Heart right ventricle (tissue), 16 donors: ENCODE results near the gene ZFYVE9. TPM values are rescaled to one million over a fixed set of nuclear protein-coding genes. Genes with fewer than 3 reads are reported as not detected.

Experiments used
- ATAC-seq, 8 donors: fragments of 200-7000 bp; cut with Tn5 transposase; one replicate each; pipeline ENCODE4 v1.9.1; 2020; ENCODE audit warnings: mild to moderate bottlenecking in 8 of 8, moderate library complexity in 8 of 8, moderate number of reproducible peaks in 1 of 8
- DNase-seq, 2 donors: peaks; one replicate each; pipeline ENCODE4 v3.0.0-alpha.2; 2020
- H3K27ac ChIP-seq, 10 donors: fragments of 200-600 bp; sonication (generic) in 2 of 10; one replicate each; pipeline versions ENCODE4 v1.5.0 to v1.8.0; 2020 to 2022; ENCODE audit warnings: mild to moderate bottlenecking in 3 of 10
- H3K27me3 ChIP-seq, 7 donors: fragments of 200-600 bp; one replicate each; pipeline ENCODE4 v1.8.0; 2021 to 2022; ENCODE audit warnings: mild to moderate bottlenecking in 2 of 7
- H3K36me3 ChIP-seq, 9 donors: fragments of 200-600 bp; sonication (generic) in 1 of 9; one replicate each; pipeline versions ENCODE4 v1.5.0 to v1.8.0; 2020 to 2022; ENCODE audit warnings: mild to moderate bottlenecking in 2 of 9
- H3K4me1 ChIP-seq, 9 donors: fragments of 200-600 bp; sonication (generic) in 1 of 9; one replicate each; pipeline versions ENCODE4 v1.5.0 to v1.8.0; 2020 to 2022; ENCODE audit warnings: mild to moderate bottlenecking in 4 of 9
- H3K4me3 ChIP-seq, 10 donors: fragments of 200-600 bp; sonication (generic) in 2 of 10; one replicate each; pipeline versions ENCODE4 v1.5.0 to v1.8.0; 2020 to 2022; ENCODE audit warnings: mild to moderate bottlenecking in 7 of 10, moderate library complexity in 2 of 10
- H3K9me3 ChIP-seq, 11 donors: fragments of 200-600 bp in 10 of 11; sonication (generic) in 2 of 11; one replicate each; pipeline versions ENCODE4 v1.5.0 to v1.8.0; 2013 to 2022; ENCODE audit warnings: mild to moderate bottlenecking in 2 of 11, control low read depth in 1 of 11, moderate library complexity in 1 of 11
- WGBS, 2 donors: extraction: QIAGEN DNeasy Blood & Tissue Kit; methylation state at CpG; one replicate each; pipeline ENCODE4 v1.1.7; 2013; ENCODE audit warnings: inconsistent platforms in 1 of 2; 5-methylcytosine and 5-hydroxymethylcytosine counted together
- intact Hi-C, 10 donors: fragments of 100-400 bp; cut with DNase I; formaldehyde crosslinking; loops; one replicate each; pipeline versions ENCODE4 v1.11.1 to v1.14.2; 2022
- polyA plus RNA-seq, 2 donors: library from polyadenylated mRNA; stranded (reverse); fragments of 200-250 nt; gene quantifications; one replicate each; pipeline ENCODE4 v1.2.3, GENCODE V29; 2013
- total RNA-seq, 10 donors: library from RNA; stranded (reverse); fragmentation: NEBNext Ultra II Directional in 3 of 10; extraction: Animal tissue kit (Norgen Biotek cat#: 25700) in 3 of 10; gene quantifications; one replicate each; pipeline versions ENCODE4 v1.2.1 to v1.2.4, GENCODE V29; 2021 to 2023
- TF ChIP-seq, protein P1 (sequence below), 9 donors: fragments of 200-600 bp; sonication (generic) in 2 of 9; IDR thresholded peaks; one replicate each; pipeline versions ENCODE4 v1.5.0 to v1.8.0; 2021 to 2022; ENCODE audit warnings: antibody characterized with exemption in 9 of 9, mild to moderate bottlenecking in 5 of 9, moderate library complexity in 1 of 9
- donor health status: Arrhythmogenic right ventricular cardiomyopathy.
- donor health status: ischemic (EF 13 %, LVEDD 7.1; RV severe dilation, severe dysfunction).
- donor health status: healthy with polysubstance abuse.
- donor health status: DM: no; HTN: yes; CAD: no.
- donor health status: DM: no; HTN: no; CAD: no.
- donor health status: ischemic (EF 25% LVEDD 6.9; RV normal size, moderate dysfunction).
- donor health status: ischemic (EF 25% LVEDD 5.7; RV mildly dilated, moderate dysfunction).
- donor health status: healthy.
- donor health status: DM: yes; HTN: yes; CAD: no.
- donor health status: Ischemic cardiomyopathy.
- donor health status: ischemic (EF 35%, LVEDD 5.7; RV mildly dilated, moderate dysfunction).
- donor health status: nonischemic (EF 11% LVEDD 7.7; RV severe dilation, severe dysfunction).
- donor health status: DM: yes; HTN: yes; CAD: no.
- donor health status: PGD.
- donor health status: ischemic (EF 29% LVEDD 5.4; RV normal size, mild dysfunction).
- donor health status: nonischemic (EF 23%, LVEDD 6.1; RV moderate dilation, normal function).

Gene ZFYVE9
- total and polyA plus RNA-seq, 12 donors, result 2.6 to 22.2 (median 15.6) TPM

DNA sequence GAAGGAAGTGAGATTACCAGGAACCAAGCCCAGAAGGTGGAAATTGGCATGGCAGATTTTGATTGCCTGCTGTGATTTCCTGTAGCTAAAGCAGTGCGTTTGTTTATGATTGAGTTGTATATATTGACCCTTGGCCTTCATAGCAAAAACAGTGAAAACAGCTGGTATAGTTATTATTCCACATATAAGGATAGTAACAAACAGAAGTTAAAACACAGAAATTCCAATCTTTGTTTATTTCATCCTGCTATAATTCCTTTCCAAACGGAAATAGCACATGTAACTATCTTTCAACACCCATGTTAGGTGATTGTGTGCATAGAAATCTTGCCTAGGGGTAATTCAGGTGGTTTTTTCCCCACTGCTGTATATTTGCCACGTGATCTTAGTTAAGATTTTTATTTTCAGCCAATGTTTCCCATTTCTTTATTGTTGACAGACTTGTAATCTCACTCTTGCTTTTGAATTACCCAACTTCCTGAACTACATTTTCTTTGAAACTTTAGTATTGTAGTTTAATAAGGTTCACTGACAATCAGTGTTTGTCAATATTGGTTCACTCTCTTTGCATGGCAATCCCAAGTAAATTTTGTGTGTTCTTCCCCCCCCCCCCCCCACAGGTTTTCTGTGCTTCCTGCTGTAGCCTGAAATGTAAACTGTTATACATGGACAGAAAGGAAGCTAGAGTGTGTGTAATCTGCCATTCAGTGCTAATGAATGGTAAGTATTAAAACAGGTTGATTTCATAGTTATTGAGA lies 121.4 kb downstream of the ZFYVE9 start:
- 56 to 61% methylated on average over 3 of the region's 3 CpGs for WGBS, 2 donors
- Histone ChIP-seq H3K4me1 (peaks cover 0 to 21% (median 3%) of the 10 kb centered on the region in 9 donors), H3K36me3 (peaks cover 0 to 13% (median 0%) of the 10 kb centered on the region in 9 donors), H3K27ac (peak overlapping the region in 3 of 10 donors; percentile 6 to 20 (median 19)), H3K9me3 (no peaks in the 10 kb centered on the region), H3K4me3 (no peak overlapping the region), H3K27me3 (peaks cover 0 to 51% (median 0%) of the 10 kb centered on the region in 7 donors)
- DNase-seq (no peak), ATAC-seq (no peak)
- intact Hi-C loops, result no loop called here
- TF ChIP-seq, protein P1, sequence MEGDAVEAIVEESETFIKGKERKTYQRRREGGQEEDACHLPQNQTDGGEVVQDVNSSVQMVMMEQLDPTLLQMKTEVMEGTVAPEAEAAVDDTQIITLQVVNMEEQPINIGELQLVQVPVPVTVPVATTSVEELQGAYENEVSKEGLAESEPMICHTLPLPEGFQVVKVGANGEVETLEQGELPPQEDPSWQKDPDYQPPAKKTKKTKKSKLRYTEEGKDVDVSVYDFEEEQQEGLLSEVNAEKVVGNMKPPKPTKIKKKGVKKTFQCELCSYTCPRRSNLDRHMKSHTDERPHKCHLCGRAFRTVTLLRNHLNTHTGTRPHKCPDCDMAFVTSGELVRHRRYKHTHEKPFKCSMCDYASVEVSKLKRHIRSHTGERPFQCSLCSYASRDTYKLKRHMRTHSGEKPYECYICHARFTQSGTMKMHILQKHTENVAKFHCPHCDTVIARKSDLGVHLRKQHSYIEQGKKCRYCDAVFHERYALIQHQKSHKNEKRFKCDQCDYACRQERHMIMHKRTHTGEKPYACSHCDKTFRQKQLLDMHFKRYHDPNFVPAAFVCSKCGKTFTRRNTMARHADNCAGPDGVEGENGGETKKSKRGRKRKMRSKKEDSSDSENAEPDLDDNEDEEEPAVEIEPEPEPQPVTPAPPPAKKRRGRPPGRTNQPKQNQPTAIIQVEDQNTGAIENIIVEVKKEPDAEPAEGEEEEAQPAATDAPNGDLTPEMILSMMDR (IDR thresholded peaks at IDR 0.05), result no peak

DNA sequence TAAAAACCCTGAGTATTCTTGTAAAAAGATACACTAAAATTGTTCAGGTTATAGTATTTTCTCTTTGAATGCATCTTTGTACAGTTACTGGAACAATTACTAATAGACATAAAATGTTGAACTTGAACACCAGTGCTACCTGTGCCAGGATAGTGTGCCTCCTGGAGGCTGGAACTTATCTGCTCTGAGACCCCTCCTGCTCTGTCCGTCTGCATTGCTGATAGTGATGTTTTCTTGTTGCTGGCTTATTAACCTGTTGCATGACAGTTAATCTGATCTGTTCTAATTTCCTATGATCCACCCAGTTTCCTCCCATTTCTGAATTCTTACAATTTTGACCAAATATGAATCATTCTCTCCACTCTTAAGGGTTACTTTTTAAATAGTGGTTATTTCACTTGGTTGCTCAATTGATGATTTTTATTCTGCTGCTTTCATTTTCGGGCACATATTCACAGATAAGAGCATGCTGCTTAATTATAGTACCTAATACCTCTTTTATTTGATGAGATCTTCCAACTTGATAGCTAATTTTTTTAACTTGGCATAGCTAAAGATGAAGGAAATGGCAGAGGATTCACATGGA lies 122.7 kb downstream of the ZFYVE9 start:
- no peak overlapping the region for H3K4me3 ChIP-seq
- DNase-seq (no peak), ATAC-seq (no peak)
- no peak overlapping the region for H3K27ac ChIP-seq
- WGBS, 2 donors, result 48 to 62% methylated on average over 2 of the region's 2 CpGs
- H3K9me3 ChIP-seq, result no peaks in the 10 kb centered on the region
- H3K27me3 ChIP-seq, result peaks cover 0 to 45% (median 0%) of the 10 kb centered on the region in 7 donors
- intact Hi-C loops, result no loop called here
- TF ChIP-seq, protein P1 (IDR thresholded peaks at IDR 0.05), result peak in 3 of 9 donors; percentile 18 to 20 (median 18)
- H3K36me3 ChIP-seq, result peaks cover 0 to 26% (median 0%) of the 10 kb centered on the region in 9 donors
- H3K4me1 ChIP-seq, result peaks cover 0 to 21% (median 3%) of the 10 kb centered on the region in 9 donors

DNA sequence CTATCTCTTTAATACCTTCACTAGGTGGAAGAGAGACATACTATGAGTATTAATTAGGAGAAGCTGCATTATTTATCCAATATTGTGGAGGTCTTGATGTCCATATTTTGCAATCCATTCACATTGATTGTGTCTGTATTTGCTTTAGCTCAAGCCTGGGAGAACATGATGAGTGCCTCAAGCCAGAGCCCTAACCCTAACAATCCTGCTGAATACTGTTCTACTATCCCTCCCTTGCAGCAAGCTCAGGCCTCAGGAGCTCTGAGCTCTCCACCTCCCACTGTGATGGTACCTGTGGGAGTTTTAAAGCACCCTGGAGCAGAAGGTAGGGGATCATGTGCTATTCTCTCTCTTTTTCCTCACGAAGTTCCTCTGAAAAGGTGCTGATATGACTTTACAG lies 124.6 kb downstream of the ZFYVE9 start:
- TF ChIP-seq, protein P1 (IDR thresholded peaks at IDR 0.05), result no peak
- no peak for DNase-seq
- Histone ChIP-seq H3K4me1 (peaks cover 0 to 21% (median 3%) of the 10 kb centered on the region in 9 donors), H3K9me3 (no peaks in the 10 kb centered on the region), H3K36me3 (peaks cover 0 to 45% (median 0%) of the 10 kb centered on the region in 9 donors), H3K27me3 (peaks cover 0 to 34% (median 0%) of the 10 kb centered on the region in 7 donors), H3K4me3 (no peak overlapping the region), H3K27ac (no peak overlapping the region)
- intact Hi-C loops, result no loop called here
- no peak for ATAC-seq
- WGBS, 2 donors, result 97 to 100% methylated on average over 1 of the region's 1 CpG

DNA sequence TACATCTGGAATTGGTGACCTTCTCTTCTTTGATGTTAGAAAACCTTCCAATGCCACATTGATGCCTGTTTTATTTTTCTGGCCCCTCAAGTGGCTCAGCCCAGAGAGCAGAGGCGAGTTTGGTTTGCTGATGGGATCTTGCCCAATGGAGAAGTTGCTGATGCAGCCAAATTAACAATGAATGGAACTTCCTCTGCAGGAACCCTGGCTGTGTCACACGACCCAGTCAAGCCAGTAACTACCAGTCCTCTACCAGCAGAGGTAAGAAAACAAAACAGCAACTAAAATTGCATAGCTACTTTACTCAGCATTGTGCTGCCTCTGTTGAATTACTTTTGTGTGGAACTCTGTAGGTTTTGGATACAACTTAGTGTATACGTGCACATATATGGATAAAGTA lies 126.5 kb downstream of the ZFYVE9 start:
- peaks cover 0 to 51% (median 0%) of the 10 kb centered on the region in 9 donors for H3K36me3 ChIP-seq
- no peak overlapping the region for H3K27ac ChIP-seq
- DNase-seq (no peak), ATAC-seq (no peak)
- peaks cover 0 to 19% (median 0%) of the 10 kb centered on the region in 7 donors for H3K27me3 ChIP-seq
- intact Hi-C loops, result no loop called here
- no peaks in the 10 kb centered on the region for H3K9me3 ChIP-seq
- no peak overlapping the region for H3K4me3 ChIP-seq
- peaks cover 0 to 12% (median 1%) of the 10 kb centered on the region in 9 donors for H3K4me1 ChIP-seq
- TF ChIP-seq, protein P1 (IDR thresholded peaks at IDR 0.05), result no peak
- 63% methylated on average over 3 of the region's 3 CpGs for WGBS, 2 donors
